Body of pancreas (tissue), 4 donors: ENCODE data around the gene STARD9. TPM values are rescaled to one million over a fixed set of nuclear protein-coding genes. Genes with fewer than 3 reads are reported as not detected.
"Not testable (repeated sequence)": the region's sequence is repeated elsewhere in the genome, so short reads cannot be mapped to it uniquely, and the experiment has no call there.

Experiments
- ATAC-seq: fragments of 150-250 bp; one replicate; pipeline ENCODE4 v1.9.1; 2016
- DNase-seq, 4 donors: peaks; one replicate each; pipeline ENCODE4 v3.0.0-alpha.2; 2019
- H3K27ac ChIP-seq, 4 donors: fragments of 200-600 bp; sonication (generic); 1 replicate in 3 of 4; 2 replicates in 1 of 4; pipeline versions ENCODE4 v1.5.1 to v1.6.1; 2016 to 2019; ENCODE audit warnings: mild to moderate bottlenecking in 1 of 4, mixed read lengths in 1 of 4, moderate library complexity in 1 of 4
- H3K27me3 ChIP-seq, 2 donors: fragments of 200-600 bp; sonication (generic); one replicate each; pipeline ENCODE4 v1.6.0; 2016; ENCODE audit warnings: mild to moderate bottlenecking in 1 of 2
- H3K36me3 ChIP-seq, 2 donors: fragments of 200-600 bp; sonication (generic); replicated peaks in 1 of 2; 2 replicates each; pipeline ENCODE4 v1.5.1; 2016; ENCODE audit warnings: low read depth in 2 of 2; ENCODE audit not compliant: insufficient read depth in 1 of 2
- H3K4me1 ChIP-seq: fragments of 200-600 bp; sonication (generic); one replicate; pipeline ENCODE4 v1.6.0; 2016
- H3K4me3 ChIP-seq, 2 donors: fragments of 200-600 bp; sonication (generic); 1 replicate in 1 of 2; 2 replicates in 1 of 2; pipeline ENCODE4 v1.5.1; 2016 to 2019
- H3K9me3 ChIP-seq, 3 donors: fragments of 200-600 bp; sonication (generic); 1 replicate in 2 of 3; 2 replicates in 1 of 3; pipeline ENCODE4 v1.5.1; 2016
- POLR2A ChIP-seq, 3 donors: fragments of 450-650 bp; IDR thresholded peaks; one replicate each; pipeline ENCODE4 v1.6.1; 2016; ENCODE audit warnings: antibody characterized with exemption in 3 of 3, mild to moderate bottlenecking in 2 of 3
- WGBS, 2 donors: methylation state at CpG; one replicate each; pipeline ENCODE4 v1.1.5; 2017; 5-methylcytosine and 5-hydroxymethylcytosine counted together
- intact Hi-C: fragments of 100-400 bp; cut with DNase I; formaldehyde crosslinking; loops from one replicate; pipeline ENCODE4 v1.15.1; 2023
- total RNA-seq, 2 donors: library from RNA; depleted of rRNA; stranded (reverse); fragments of >200 nt; gene quantifications; one replicate each; pipeline ENCODE4 v1.1.0, GENCODE V29; 2016
- TF ChIP-seq, protein P1 (sequence below), 7 experiments: fragments of 450-650 bp in 4 of 7; fragments of 200-600 bp in 3 of 7; sonication (generic) in 3 of 7; IDR thresholded peaks; one replicate each; pipeline ENCODE4 v1.5.1; 2016 to 2019; ENCODE audit warnings: antibody characterized with exemption in 7 of 7

STARD9 gene
- total RNA-seq, 2 donors from 2014 or later: 1.3 to 4.7 TPM

- peak in 1 of 4 donors; percentile 8 for DNase-seq
- ATAC-seq: no peak
- no peaks in the 10 kb centered on the region for H3K27me3 ChIP-seq
- no peaks in the 10 kb centered on the region for H3K9me3 ChIP-seq
- no peaks in the 10 kb centered on the region for H3K4me1 ChIP-seq
- H3K4me3 ChIP-seq: no peak overlapping the region
- no peak overlapping the region for H3K27ac ChIP-seq
- no peak for TF ChIP-seq POLR2A (IDR thresholded peaks at IDR 0.05)
- TF ChIP-seq, protein P1, sequence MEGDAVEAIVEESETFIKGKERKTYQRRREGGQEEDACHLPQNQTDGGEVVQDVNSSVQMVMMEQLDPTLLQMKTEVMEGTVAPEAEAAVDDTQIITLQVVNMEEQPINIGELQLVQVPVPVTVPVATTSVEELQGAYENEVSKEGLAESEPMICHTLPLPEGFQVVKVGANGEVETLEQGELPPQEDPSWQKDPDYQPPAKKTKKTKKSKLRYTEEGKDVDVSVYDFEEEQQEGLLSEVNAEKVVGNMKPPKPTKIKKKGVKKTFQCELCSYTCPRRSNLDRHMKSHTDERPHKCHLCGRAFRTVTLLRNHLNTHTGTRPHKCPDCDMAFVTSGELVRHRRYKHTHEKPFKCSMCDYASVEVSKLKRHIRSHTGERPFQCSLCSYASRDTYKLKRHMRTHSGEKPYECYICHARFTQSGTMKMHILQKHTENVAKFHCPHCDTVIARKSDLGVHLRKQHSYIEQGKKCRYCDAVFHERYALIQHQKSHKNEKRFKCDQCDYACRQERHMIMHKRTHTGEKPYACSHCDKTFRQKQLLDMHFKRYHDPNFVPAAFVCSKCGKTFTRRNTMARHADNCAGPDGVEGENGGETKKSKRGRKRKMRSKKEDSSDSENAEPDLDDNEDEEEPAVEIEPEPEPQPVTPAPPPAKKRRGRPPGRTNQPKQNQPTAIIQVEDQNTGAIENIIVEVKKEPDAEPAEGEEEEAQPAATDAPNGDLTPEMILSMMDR (IDR thresholded peaks at IDR 0.05): no peak
- no peaks in the 10 kb centered on the region for H3K36me3 ChIP-seq
- 82 to 88% methylated on average over 4 of the region's 4 CpGs for WGBS, 2 donors
- intact Hi-C loops: no loop called here
These were observed 17.7 kb downstream of the STARD9 start for GRCh38 chr15:42593143-42593542.

- DNase-seq (no peak), ATAC-seq (no peak)
- no peak overlapping the region for H3K27ac ChIP-seq
- TF ChIP-seq POLR2A (IDR thresholded peaks at IDR 0.05): no peak
- TF ChIP-seq, protein P1 (IDR thresholded peaks at IDR 0.05): no peak
- no peaks in the 10 kb centered on the region for H3K27me3 ChIP-seq
- H3K9me3 ChIP-seq: no peaks in the 10 kb centered on the region
- intact Hi-C loops: no loop called here
- no peak overlapping the region for H3K4me3 ChIP-seq
- no peaks in the 10 kb centered on the region for H3K36me3 ChIP-seq
- WGBS, 2 donors: 56 to 65% methylated on average over 5 of the region's 5 CpGs
- no peaks in the 10 kb centered on the region for H3K4me1 ChIP-seq
These were observed 18.7 kb downstream of the STARD9 start for GRCh38 chr15:42594095-42594494.

GRCh38 chr15:42595626-42596240, 20.3 kb downstream of the STARD9 start:
- Histone ChIP-seq H3K4me1 (no peaks in the 10 kb centered on the region), H3K9me3 (no peaks in the 10 kb centered on the region), H3K27me3 (no peaks in the 10 kb centered on the region), H3K4me3 (no peak overlapping the region), H3K36me3 (no peaks in the 10 kb centered on the region), H3K27ac (no peak overlapping the region)
- ATAC-seq (no peak), DNase-seq (no peak)
- WGBS, 2 donors: 45 to 58% methylated on average over 4 of the region's 4 CpGs
- TF ChIP-seq, protein P1 (IDR thresholded peaks at IDR 0.05): no peak
- no peak for TF ChIP-seq POLR2A (IDR thresholded peaks at IDR 0.05)
- intact Hi-C loops: no loop called here

DNA sequence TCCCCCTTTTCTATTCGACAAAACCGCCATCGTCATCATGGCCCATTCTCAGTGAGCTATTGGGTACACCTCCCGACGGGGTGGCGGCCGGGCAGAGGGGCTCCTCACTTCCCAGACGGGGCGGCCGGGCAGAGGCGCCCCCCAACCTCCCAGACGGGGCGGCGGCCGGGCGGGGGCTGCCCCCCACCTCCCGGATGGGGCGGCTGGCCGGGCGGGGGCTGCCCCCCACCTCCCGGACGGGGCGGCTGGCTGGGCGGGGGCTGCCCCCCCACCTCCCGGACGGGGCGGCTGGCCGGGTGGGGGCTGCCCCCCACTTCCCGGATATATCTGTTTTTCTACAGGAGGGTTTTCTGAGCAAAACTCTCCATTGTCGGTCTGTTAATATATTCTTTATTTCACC, 25.9 kb downstream of the STARD9 start:
- DNase-seq, H3K27ac ChIP-seq, H3K4me3 ChIP-seq, H3K9me3 ChIP-seq, H3K36me3 ChIP-seq, H3K4me1 ChIP-seq, ATAC-seq, intact Hi-C loops, H3K27me3 ChIP-seq: not testable (repeated sequence)
- 88 to 99% methylated on average over 14 to 18 of the region's 30 CpGs for WGBS, 2 donors

GRCh38 chr15:42602501-42602900, 27.1 kb downstream of the STARD9 start:
- Histone ChIP-seq H3K27ac (no peak overlapping the region), H3K4me3 (no peak overlapping the region), H3K36me3 (no peaks in the 10 kb centered on the region), H3K27me3 (no peaks in the 10 kb centered on the region), H3K4me1 (peaks cover 7% of the 10 kb centered on the region), H3K9me3 (no peaks in the 10 kb centered on the region)
- ATAC-seq (no peak), DNase-seq (no peak)
- 58 to 59% methylated on average over 3 of the region's 3 CpGs for WGBS, 2 donors
- intact Hi-C loops: no loop called here
- TF ChIP-seq, protein P1 (IDR thresholded peaks at IDR 0.05): no peak
